WTC11 (cell line): Measurements from ENCODE around the gene PRELID1. TPM values are rescaled to one million over a fixed set of nuclear protein-coding genes. Genes with fewer than 3 reads are reported as not detected.
A peak's percentile ranks its signal among the peaks of the same experiment; 100 is the strongest.

Experiments used
- ATAC-seq: fragments of 200-7000 bp; cut with Tn5 transposase; 2 replicates; pipeline ENCODE4 v1.10.0; 2021; ENCODE audit warnings: mild to moderate bottlenecking, moderate library complexity
- CTCF ChIA-PET: fragments of 300-600 bp; sonication (Branson Sonifier 250); formaldehyde crosslinking; loops from one replicate; lab custom pipeline; 2021; ENCODE audit warnings: antibody characterized with exemption; lab: Charles Lee
- POLR2A ChIA-PET: fragments of 350-600 bp; sonication (Branson Sonifier 250); formaldehyde crosslinking; loops from one replicate; lab custom pipeline; 2021; ENCODE audit warnings: antibody characterized with exemption; lab: Charles Lee
- DNase-seq: peaks from one replicate; pipeline ENCODE4 v3.0.0; 2021; ENCODE audit warnings: low spot score
- H3K27ac Mint-ChIP-seq: 2 replicates; pipeline ENCODE4 v1.8.0; 2021; ENCODE audit warnings: mixed read lengths
- H3K27me3 Mint-ChIP-seq: 2 replicates; pipeline ENCODE4 v1.8.0; 2021; ENCODE audit warnings: low read depth, mild to moderate bottlenecking, moderate library complexity, mixed read lengths
- H3K36me3 Mint-ChIP-seq: 2 replicates; pipeline ENCODE4 v1.8.0; 2021; ENCODE audit warnings: mixed read lengths
- H3K4me1 Mint-ChIP-seq: 2 replicates; pipeline ENCODE4 v1.8.0; 2022; ENCODE audit warnings: mixed read lengths
- H3K4me3 Mint-ChIP-seq: 2 replicates; pipeline ENCODE4 v1.8.0; 2021; ENCODE audit warnings: mild to moderate bottlenecking, moderate library complexity, mixed read lengths
- H3K9me3 Mint-ChIP-seq: 2 replicates; pipeline ENCODE4 v1.8.0; 2021; ENCODE audit warnings: mixed read lengths
- CBFB ChIP-seq: sonication (generic); formaldehyde crosslinking; IDR thresholded peaks from 2 replicates; pipeline ENCODE4 v1.8.1; 2022; ENCODE audit warnings: mild to moderate bottlenecking, low read depth, missing genetic modification reagents
- CREM ChIP-seq: sonication (generic); formaldehyde crosslinking; IDR thresholded peaks from 2 replicates; pipeline ENCODE4 v1.8.1; 2022; ENCODE audit warnings: mild to moderate bottlenecking, missing genetic modification reagents, moderate library complexity
- ESRRA ChIP-seq: sonication (generic); formaldehyde crosslinking; IDR thresholded peaks from 2 replicates; pipeline ENCODE4 v1.8.1; 2022; ENCODE audit warnings: mild to moderate bottlenecking, missing genetic modification reagents, borderline replicate concordance
- FOXP1 ChIP-seq: sonication (generic); formaldehyde crosslinking; IDR thresholded peaks from 2 replicates; pipeline ENCODE4 v1.8.0; 2022; ENCODE audit warnings: missing genetic modification reagents, mild to moderate bottlenecking, moderate library complexity, borderline replicate concordance
- GABPB1 ChIP-seq: sonication (generic); formaldehyde crosslinking; IDR thresholded peaks from 2 replicates; pipeline ENCODE4 v1.8.1; 2023; ENCODE audit warnings: mild to moderate bottlenecking, missing genetic modification reagents
- GRHL2 ChIP-seq: fragments of 250-450 bp; sonication (Bioruptor Pico); IDR thresholded peaks from 2 replicates; pipeline ENCODE4 v1.8.0; 2022; ENCODE audit warnings: mild to moderate bottlenecking, moderate library complexity; ENCODE audit not compliant: insufficient replicate concordance, severe bottlenecking
- HMGA2 ChIP-seq: fragments of 250-450 bp; sonication (Bioruptor Pico); IDR thresholded peaks from 2 replicates; pipeline ENCODE4 v1.4.0; 2021; ENCODE audit warnings: mild to moderate bottlenecking, moderate library complexity
- IRF2 ChIP-seq: sonication (generic); formaldehyde crosslinking; IDR thresholded peaks from 2 replicates; pipeline ENCODE4 v1.8.0; 2022; ENCODE audit warnings: low read depth, missing genetic modification reagents, borderline replicate concordance
- NFYB ChIP-seq: sonication (generic); formaldehyde crosslinking; conservative IDR thresholded peaks from 2 replicates; pipeline ENCODE4 v1.8.0; 2022; ENCODE audit warnings: low read depth, missing genetic modification reagents
- NR1H2 ChIP-seq: sonication (generic); formaldehyde crosslinking; IDR thresholded peaks from 2 replicates; pipeline ENCODE4 v1.9.0; 2021; ENCODE audit warnings: mild to moderate bottlenecking, moderate library complexity, missing genetic modification reagents
- NR3C1 ChIP-seq: sonication (generic); formaldehyde crosslinking; conservative IDR thresholded peaks from 2 replicates; pipeline ENCODE4 v1.8.1; 2023; ENCODE audit warnings: low read depth, mild to moderate bottlenecking, missing genetic modification reagents
- SOX15 ChIP-seq: fragments of 250-450 bp; sonication (Bioruptor Pico); IDR thresholded peaks from 2 replicates; pipeline ENCODE4 v1.9.0; 2021; ENCODE audit warnings: mild to moderate bottlenecking
- SP1 ChIP-seq: sonication (generic); formaldehyde crosslinking; conservative IDR thresholded peaks from 2 replicates; pipeline ENCODE4 v1.8.1; 2022; ENCODE audit warnings: missing genetic modification reagents
- TP53 ChIP-seq: sonication (generic); formaldehyde crosslinking; IDR thresholded peaks from 2 replicates; pipeline ENCODE4 v1.8.1; 2023; ENCODE audit warnings: mild to moderate bottlenecking, missing genetic modification reagents
- ZNF219 ChIP-seq: sonication (generic); formaldehyde crosslinking; IDR thresholded peaks from 2 replicates; pipeline ENCODE4 v1.8.0; 2023; ENCODE audit warnings: missing genetic modification reagents, mild to moderate bottlenecking, borderline replicate concordance
- ZNF671 ChIP-seq: fragments of 250-450 bp; sonication (Bioruptor Pico); IDR thresholded peaks from 2 replicates; pipeline ENCODE4 v1.8.0; 2021; ENCODE audit warnings: mild to moderate bottlenecking
- total RNA-seq: library from RNA; stranded (reverse); gene quantifications from 3 replicates; pipeline ENCODE4 v1.2.3, GENCODE V29; 2021
- TF ChIP-seq, protein P1 (sequence below): sonication (generic); formaldehyde crosslinking; conservative IDR thresholded peaks from 2 replicates; pipeline ENCODE4 v1.8.1; 2022; ENCODE audit warnings: mild to moderate bottlenecking, missing genetic modification reagents
- TF ChIP-seq, protein P2 (sequence below): sonication (generic); formaldehyde crosslinking; IDR thresholded peaks from 2 replicates; pipeline ENCODE4 v1.8.1; 2022; ENCODE audit warnings: low read depth, missing genetic modification reagents, borderline replicate concordance
- TF ChIP-seq, protein P3 (sequence below): sonication (generic); formaldehyde crosslinking; IDR thresholded peaks from 2 replicates; pipeline ENCODE4 v1.8.0; 2022; ENCODE audit warnings: mild to moderate bottlenecking, missing genetic modification reagents
- TF ChIP-seq, protein P4 (sequence below): fragments of 250-450 bp; sonication (Bioruptor Pico); IDR thresholded peaks from 2 replicates; pipeline ENCODE4 v1.8.0; 2021; ENCODE audit warnings: mild to moderate bottlenecking
- TF ChIP-seq, protein P5 (sequence below): sonication (generic); formaldehyde crosslinking; IDR thresholded peaks from 2 replicates; pipeline ENCODE4 v1.8.0; 2022; ENCODE audit warnings: missing genetic modification reagents
- TF ChIP-seq, protein P6 (sequence below): sonication (generic); formaldehyde crosslinking; IDR thresholded peaks from 2 replicates; pipeline ENCODE4 v1.8.1; 2022; ENCODE audit warnings: missing genetic modification reagents, borderline replicate concordance

Gene PRELID1
- total RNA-seq, 1 experiment from 2014 or later = 273 TPM

DNA sequence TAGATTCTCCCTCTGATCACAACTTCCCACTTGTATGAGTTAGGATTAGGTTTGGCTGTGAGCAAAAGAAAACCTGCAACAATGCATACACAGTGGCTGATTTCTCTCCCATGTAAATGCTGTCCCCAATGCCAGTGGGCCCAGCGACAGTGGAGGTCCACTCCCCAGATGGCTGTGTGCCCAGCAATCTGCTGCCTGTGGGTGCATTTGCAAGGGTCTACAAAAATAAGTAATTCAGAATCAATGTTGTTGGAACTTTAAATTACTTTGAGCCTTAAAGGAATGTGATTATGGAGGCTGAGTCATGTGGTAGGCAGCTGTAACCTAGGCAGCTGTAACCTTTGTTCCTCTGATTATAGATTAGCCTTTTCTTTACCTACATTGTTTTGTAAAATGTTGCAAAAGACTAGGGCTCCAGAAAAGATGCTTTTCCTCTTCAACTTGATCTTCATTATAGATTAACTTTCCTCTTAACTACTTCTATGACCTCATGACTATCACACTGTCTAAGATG lies 22.3 kb downstream of the PRELID1 start:
- CTCF ChIA-PET = interaction anchor here (0.7 to 1.4 kb wide), 3 partner anchors 16 to 132 kb away, joined by 3 to 8 read pairs (median 4); no protein-coding TSS in a partner anchor

DNA sequence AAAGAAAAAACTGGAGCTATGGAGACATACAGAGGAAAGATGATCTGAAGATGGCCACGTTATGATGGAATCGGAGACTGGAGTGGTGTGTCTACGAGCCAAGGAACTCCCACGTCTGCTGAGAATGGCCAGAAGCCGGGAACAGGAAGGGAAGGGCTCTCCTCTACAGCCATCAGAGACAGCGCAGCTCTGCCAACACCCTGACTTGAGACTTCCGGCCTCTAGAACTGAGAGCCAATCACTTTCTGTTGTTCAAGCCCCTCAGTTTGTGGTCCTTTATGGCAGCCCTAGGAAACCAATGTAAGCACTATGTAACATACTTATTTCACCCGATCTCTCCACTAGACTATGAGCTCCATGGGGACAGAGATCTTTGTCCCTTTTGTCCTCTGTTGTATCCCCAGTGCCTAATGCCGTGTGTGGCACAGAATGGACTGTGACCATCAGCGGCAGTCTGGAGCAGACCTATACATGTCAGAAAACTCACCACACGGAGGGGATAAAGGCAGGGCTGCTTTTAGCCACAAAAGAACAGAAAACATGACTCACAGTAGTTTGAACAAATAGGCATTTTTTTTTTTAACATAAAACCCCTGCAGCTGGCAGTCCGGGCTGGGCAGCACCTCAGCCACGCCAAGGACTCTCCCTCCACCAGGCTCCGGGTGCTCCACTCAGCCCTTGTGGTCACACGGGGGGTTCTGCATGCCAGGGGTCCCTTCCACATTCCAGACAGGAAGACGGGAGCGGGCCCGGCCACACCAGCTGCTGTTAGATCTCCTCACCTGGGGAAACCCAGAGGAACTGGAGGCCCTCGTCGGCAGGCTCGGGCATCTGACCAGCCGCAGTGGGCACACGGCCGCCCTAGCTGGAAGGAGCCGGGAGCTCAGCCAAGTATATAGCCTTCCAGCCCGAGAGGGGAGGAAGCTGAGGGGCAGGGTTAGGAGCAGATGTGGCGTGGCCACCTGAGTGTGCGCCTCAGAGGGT lies 24.2 kb downstream of the PRELID1 start:
- CTCF ChIA-PET = interaction anchor here (1.0 to 2.1 kb wide), 11 partner anchors 9 to 279 kb away, joined by 3 to 8 read pairs (median 4); no protein-coding TSS in a partner anchor
- H3K27me3 Mint-ChIP-seq = no peaks in the 10 kb centered on the region; the same call in 1 of the 2 replicates
- peak overlapping the region; percentile 93 for H3K27ac Mint-ChIP-seq
- ATAC-seq (no peak), DNase-seq (no peak)
- H3K36me3 Mint-ChIP-seq = peaks cover 19% of the 10 kb centered on the region
- peaks cover 26% of the 10 kb centered on the region for H3K4me1 Mint-ChIP-seq
- no peaks in the 10 kb centered on the region for H3K9me3 Mint-ChIP-seq
- H3K4me3 Mint-ChIP-seq = no peak overlapping the region
- POLR2A ChIA-PET = interaction anchor here (0.6 kb wide), 1 partner anchor 38 kb away, joined by 3 read pairs; no protein-coding TSS in a partner anchor
- TF ChIP-seq CREM (CRISPR knock-in tag) (no peak), HMGA2 (CRISPR knock-in tag) (no peak), NR1H2 (no peak), SOX15 (CRISPR knock-in tag) (no peak), ZNF219 (CRISPR knock-in tag) (no peak), NFYB (CRISPR knock-in tag) (no peak), NR3C1 (no peak)
- TF ChIP-seq, protein P1, sequence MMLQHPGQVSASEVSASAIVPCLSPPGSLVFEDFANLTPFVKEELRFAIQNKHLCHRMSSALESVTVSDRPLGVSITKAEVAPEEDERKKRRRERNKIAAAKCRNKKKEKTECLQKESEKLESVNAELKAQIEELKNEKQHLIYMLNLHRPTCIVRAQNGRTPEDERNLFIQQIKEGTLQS = no peak
- TF ChIP-seq, protein P2, sequence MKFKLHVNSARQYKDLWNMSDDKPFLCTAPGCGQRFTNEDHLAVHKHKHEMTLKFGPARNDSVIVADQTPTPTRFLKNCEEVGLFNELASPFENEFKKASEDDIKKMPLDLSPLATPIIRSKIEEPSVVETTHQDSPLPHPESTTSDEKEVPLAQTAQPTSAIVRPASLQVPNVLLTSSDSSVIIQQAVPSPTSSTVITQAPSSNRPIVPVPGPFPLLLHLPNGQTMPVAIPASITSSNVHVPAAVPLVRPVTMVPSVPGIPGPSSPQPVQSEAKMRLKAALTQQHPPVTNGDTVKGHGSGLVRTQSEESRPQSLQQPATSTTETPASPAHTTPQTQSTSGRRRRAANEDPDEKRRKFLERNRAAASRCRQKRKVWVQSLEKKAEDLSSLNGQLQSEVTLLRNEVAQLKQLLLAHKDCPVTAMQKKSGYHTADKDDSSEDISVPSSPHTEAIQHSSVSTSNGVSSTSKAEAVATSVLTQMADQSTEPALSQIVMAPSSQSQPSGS = no peak
- TF ChIP-seq, protein P3, sequence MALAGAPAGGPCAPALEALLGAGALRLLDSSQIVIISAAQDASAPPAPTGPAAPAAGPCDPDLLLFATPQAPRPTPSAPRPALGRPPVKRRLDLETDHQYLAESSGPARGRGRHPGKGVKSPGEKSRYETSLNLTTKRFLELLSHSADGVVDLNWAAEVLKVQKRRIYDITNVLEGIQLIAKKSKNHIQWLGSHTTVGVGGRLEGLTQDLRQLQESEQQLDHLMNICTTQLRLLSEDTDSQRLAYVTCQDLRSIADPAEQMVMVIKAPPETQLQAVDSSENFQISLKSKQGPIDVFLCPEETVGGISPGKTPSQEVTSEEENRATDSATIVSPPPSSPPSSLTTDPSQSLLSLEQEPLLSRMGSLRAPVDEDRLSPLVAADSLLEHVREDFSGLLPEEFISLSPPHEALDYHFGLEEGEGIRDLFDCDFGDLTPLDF (CRISPR knock-in tag) = no peak
- TF ChIP-seq, protein P4, sequence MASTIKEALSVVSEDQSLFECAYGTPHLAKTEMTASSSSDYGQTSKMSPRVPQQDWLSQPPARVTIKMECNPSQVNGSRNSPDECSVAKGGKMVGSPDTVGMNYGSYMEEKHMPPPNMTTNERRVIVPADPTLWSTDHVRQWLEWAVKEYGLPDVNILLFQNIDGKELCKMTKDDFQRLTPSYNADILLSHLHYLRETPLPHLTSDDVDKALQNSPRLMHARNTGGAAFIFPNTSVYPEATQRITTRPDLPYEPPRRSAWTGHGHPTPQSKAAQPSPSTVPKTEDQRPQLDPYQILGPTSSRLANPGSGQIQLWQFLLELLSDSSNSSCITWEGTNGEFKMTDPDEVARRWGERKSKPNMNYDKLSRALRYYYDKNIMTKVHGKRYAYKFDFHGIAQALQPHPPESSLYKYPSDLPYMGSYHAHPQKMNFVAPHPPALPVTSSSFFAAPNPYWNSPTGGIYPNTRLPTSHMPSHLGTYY (CRISPR knock-in tag) = no peak

More for the DNA sequence above, 22.3 kb downstream of the PRELID1 start:
- POLR2A ChIA-PET = no interaction called here
- Mint-ChIP-seq H3K4me1 (peaks cover 26% of the 10 kb centered on the region), H3K9me3 (no peaks in the 10 kb centered on the region), H3K27me3 (no peaks in the 10 kb centered on the region; the same call in 1 of the 2 replicates), H3K27ac (peak overlapping the region; percentile 93), H3K36me3 (peaks cover 16% of the 10 kb centered on the region)
- DNase-seq (no peak), ATAC-seq (peak; percentile 46)
- TF ChIP-seq, protein P5, sequence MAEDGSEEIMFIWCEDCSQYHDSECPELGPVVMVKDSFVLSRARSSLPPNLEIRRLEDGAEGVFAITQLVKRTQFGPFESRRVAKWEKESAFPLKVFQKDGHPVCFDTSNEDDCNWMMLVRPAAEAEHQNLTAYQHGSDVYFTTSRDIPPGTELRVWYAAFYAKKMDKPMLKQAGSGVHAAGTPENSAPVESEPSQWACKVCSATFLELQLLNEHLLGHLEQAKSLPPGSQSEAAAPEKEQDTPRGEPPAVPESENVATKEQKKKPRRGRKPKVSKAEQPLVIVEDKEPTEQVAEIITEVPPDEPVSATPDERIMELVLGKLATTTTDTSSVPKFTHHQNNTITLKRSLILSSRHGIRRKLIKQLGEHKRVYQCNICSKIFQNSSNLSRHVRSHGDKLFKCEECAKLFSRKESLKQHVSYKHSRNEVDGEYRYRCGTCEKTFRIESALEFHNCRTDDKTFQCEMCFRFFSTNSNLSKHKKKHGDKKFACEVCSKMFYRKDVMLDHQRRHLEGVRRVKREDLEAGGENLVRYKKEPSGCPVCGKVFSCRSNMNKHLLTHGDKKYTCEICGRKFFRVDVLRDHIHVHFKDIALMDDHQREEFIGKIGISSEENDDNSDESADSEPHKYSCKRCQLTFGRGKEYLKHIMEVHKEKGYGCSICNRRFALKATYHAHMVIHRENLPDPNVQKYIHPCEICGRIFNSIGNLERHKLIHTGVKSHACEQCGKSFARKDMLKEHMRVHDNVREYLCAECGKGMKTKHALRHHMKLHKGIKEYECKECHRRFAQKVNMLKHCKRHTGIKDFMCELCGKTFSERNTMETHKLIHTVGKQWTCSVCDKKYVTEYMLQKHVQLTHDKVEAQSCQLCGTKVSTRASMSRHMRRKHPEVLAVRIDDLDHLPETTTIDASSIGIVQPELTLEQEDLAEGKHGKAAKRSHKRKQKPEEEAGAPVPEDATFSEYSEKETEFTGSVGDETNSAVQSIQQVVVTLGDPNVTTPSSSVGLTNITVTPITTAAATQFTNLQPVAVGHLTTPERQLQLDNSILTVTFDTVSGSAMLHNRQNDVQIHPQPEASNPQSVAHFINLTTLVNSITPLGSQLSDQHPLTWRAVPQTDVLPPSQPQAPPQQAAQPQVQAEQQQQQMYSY (CRISPR knock-in tag) = no peak
- TF ChIP-seq SP1 (CRISPR knock-in tag) = no peak
- TF ChIP-seq NR3C1 = no peak
- TF ChIP-seq, protein P6, sequence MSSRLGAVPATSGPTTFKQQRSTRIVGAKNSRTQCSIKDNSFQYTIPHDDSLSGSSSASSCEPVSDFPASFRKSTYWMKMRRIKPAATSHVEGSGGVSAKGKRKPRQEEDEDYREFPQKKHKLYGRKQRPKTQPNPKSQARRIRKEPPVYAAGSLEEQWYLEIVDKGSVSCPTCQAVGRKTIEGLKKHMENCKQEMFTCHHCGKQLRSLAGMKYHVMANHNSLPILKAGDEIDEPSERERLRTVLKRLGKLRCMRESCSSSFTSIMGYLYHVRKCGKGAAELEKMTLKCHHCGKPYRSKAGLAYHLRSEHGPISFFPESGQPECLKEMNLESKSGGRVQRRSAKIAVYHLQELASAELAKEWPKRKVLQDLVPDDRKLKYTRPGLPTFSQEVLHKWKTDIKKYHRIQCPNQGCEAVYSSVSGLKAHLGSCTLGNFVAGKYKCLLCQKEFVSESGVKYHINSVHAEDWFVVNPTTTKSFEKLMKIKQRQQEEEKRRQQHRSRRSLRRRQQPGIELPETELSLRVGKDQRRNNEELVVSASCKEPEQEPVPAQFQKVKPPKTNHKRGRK (CRISPR knock-in tag) = no peak
- TF ChIP-seq CBFB (CRISPR knock-in tag) = no peak
- TF ChIP-seq TP53 = no peak
- no peak for TF ChIP-seq GRHL2 (CRISPR knock-in tag)
- no peak for TF ChIP-seq IRF2
- TF ChIP-seq GABPB1 = no peak
- TF ChIP-seq, protein P2 = no peak
- no peak for TF ChIP-seq ESRRA
- TF ChIP-seq ZNF671 (CRISPR knock-in tag) = no peak
- no peak for TF ChIP-seq FOXP1 (CRISPR knock-in tag)
- TF ChIP-seq, all 79 proteins: peak for 0
- no peak overlapping the region for H3K4me3 Mint-ChIP-seq
